ENCODE data around the gene DPP9. TPM values are rescaled to one million over a fixed set of nuclear protein-coding genes. Genes with fewer than 3 reads are reported as not detected.

The DPP9 gene
- total RNA-seq, 1 donor from 2014 or later: 31.5 TPM

DNA sequence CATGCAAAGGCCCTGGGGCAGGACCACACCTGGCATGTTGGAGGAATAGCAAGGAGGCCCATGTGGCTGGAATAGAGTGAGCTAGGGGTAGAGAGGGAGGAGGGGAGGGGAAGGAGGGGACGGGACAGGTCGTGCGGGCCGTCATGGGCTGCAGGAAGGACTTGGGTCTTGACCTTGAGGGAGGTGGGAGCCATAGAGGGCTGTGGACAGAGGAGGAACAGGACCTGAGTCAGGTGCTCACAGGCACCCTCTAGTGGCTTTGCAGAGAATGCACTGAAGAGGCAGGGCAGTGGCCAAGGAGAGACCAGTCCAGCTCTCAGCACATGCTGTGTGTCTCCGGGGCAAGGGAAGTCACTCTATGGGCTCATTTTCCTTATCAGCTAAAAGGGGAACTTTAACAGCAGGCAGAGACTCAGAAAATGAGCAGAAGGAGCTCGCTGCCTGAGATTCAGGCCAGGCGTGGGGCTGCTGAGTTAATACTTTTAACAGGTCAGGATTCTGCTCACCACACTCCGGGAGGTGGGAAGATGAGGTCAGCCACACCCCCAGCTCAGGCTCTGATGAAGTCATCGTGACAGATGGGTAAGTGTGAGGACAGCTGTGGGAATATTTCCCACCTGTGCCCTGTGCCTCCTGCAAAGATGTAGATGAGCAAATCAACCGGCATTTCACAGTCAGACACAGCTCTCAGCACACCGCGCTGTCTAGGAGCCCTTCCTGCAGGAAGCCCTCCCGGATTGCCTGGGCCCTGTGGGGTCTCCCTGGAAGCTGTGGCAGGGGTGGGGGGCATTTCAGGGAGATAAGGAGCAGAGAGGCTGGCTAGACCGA lies 90.3 kb downstream of the DPP9 start:
- no peak for DNase-seq (ENCODE audit: low spot score)
- Mint-ChIP-seq H3K36me3 (ENCODE audit: low read depth) (no peaks in the 10 kb centered on the region), H3K4me3 (ENCODE audit: unreplicated experiment) (no peak overlapping the region), H3K27ac (ENCODE audit: unreplicated experiment) (peak overlapping the region; percentile 99), H3K27me3 (ENCODE audit: low read depth) (no peaks in the 10 kb centered on the region), H3K4me1 (ENCODE audit: low read depth) (peaks cover 20% of the 10 kb centered on the region), H3K9me3 (ENCODE audit: low read depth) (no peaks in the 10 kb centered on the region)
- TF ChIP-seq, protein P1, sequence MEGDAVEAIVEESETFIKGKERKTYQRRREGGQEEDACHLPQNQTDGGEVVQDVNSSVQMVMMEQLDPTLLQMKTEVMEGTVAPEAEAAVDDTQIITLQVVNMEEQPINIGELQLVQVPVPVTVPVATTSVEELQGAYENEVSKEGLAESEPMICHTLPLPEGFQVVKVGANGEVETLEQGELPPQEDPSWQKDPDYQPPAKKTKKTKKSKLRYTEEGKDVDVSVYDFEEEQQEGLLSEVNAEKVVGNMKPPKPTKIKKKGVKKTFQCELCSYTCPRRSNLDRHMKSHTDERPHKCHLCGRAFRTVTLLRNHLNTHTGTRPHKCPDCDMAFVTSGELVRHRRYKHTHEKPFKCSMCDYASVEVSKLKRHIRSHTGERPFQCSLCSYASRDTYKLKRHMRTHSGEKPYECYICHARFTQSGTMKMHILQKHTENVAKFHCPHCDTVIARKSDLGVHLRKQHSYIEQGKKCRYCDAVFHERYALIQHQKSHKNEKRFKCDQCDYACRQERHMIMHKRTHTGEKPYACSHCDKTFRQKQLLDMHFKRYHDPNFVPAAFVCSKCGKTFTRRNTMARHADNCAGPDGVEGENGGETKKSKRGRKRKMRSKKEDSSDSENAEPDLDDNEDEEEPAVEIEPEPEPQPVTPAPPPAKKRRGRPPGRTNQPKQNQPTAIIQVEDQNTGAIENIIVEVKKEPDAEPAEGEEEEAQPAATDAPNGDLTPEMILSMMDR (IDR thresholded peaks at IDR 0.05): peak; percentile 86

Small RNA genes within 50 kb of the gene (microRNA-seq; reads per million reads assigned to microRNA genes)
- gene MIR7-3 (ENCODE audit: borderline number of aligned reads): not detected

Other genes with a start within 250 kb of the DPP9 start
- gene PLIN4, start 205.4 kb downstream of the DPP9 start, total RNA-seq: 0.05 TPM in 2 of 3 replicates, not detected in the other
- not detected in 3 replicates for gene PLIN5, start 188.6 kb downstream of the DPP9 start, total RNA-seq
- not detected in 3 replicates for gene LRG1, start 183.8 kb downstream of the DPP9 start, total RNA-seq
- 4.2 to 5.3 TPM (median 4.3 TPM) in 3 replicates for gene SEMA6B, start 164.2 kb downstream of the DPP9 start, total RNA-seq
- gene TNFAIP8L1, start 84.3 kb downstream of the DPP9 start, total RNA-seq: 2.0 to 4.2 TPM (median 3.9 TPM) in 3 replicates
- gene MYDGF, start 53.5 kb downstream of the DPP9 start, total RNA-seq: 124 to 130 TPM (median 124 TPM) in 3 replicates
- gene FEM1A, start 67.9 kb upstream of the DPP9 start, total RNA-seq: 11.1 to 12.3 TPM (median 11.4 TPM) in 3 replicates
- 6.8 to 13.2 TPM (median 12.3 TPM) in 3 replicates for gene TICAM1, start 107.9 kb upstream of the DPP9 start, total RNA-seq
- 91.8 to 93.2 TPM (median 93.0 TPM) in 3 replicates for gene PLIN3, start 143.8 kb upstream of the DPP9 start, total RNA-seq
- gene ARRDC5, start 179.1 kb upstream of the DPP9 start, total RNA-seq: 0.41 TPM in 1 of 3 replicates, not detected in the others
- gene UHRF1, start 185.7 kb upstream of the DPP9 start, total RNA-seq: 15.7 to 42.5 TPM (median 17.4 TPM) in 3 replicates
- 50.7 to 53.2 TPM (median 52.2 TPM) in 3 replicates for gene KDM4B, start 245.3 kb upstream of the DPP9 start, total RNA-seq

Measured in chondrocyte (in vitro differentiated cells).